Muscle of arm (tissue), 14 donors: ENCODE data around the gene SLC32A1. TPM values are rescaled to one million over a fixed set of nuclear protein-coding genes. Genes with fewer than 3 reads are reported as not detected.

ENCODE experiments used
- DNase-seq: peaks from one replicate; pipeline ENCODE4 v3.0.0-alpha.2; 2013
- long read RNA-seq, 11 donors: transcript quantifications; one replicate each; lab custom pipeline, GENCODE V29; 2026
- polyA plus RNA-seq, 12 donors: library from polyadenylated mRNA; unstranded; fragments of 120-200 nt; gene quantifications; one replicate each; pipeline ENCODE4 v1.2.1, GENCODE V29; 2013; ENCODE audit not compliant: insufficient read length in 12 of 12

The SLC32A1 gene, protein sequence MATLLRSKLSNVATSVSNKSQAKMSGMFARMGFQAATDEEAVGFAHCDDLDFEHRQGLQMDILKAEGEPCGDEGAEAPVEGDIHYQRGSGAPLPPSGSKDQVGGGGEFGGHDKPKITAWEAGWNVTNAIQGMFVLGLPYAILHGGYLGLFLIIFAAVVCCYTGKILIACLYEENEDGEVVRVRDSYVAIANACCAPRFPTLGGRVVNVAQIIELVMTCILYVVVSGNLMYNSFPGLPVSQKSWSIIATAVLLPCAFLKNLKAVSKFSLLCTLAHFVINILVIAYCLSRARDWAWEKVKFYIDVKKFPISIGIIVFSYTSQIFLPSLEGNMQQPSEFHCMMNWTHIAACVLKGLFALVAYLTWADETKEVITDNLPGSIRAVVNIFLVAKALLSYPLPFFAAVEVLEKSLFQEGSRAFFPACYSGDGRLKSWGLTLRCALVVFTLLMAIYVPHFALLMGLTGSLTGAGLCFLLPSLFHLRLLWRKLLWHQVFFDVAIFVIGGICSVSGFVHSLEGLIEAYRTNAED
- polyA plus RNA-seq: under 1 TPM in 1 of 12 donors, not detected in 11; 0.16 TPM
- long read RNA-seq, donor 1: 0 reads
- long read RNA-seq, donor 2: 0 reads
- long read RNA-seq, donor 3: 0 reads
- long read RNA-seq, donor 4: 0 reads
- long read RNA-seq, donor 5: 0 reads
- long read RNA-seq, donor 6: 0 reads
- long read RNA-seq, donor 7: 0 reads
- long read RNA-seq, donor 8: 0 reads
- long read RNA-seq, donor 9: 0 reads
- long read RNA-seq, donor 10: 0 reads
- long read RNA-seq, donor 11: 0 reads

DNA sequence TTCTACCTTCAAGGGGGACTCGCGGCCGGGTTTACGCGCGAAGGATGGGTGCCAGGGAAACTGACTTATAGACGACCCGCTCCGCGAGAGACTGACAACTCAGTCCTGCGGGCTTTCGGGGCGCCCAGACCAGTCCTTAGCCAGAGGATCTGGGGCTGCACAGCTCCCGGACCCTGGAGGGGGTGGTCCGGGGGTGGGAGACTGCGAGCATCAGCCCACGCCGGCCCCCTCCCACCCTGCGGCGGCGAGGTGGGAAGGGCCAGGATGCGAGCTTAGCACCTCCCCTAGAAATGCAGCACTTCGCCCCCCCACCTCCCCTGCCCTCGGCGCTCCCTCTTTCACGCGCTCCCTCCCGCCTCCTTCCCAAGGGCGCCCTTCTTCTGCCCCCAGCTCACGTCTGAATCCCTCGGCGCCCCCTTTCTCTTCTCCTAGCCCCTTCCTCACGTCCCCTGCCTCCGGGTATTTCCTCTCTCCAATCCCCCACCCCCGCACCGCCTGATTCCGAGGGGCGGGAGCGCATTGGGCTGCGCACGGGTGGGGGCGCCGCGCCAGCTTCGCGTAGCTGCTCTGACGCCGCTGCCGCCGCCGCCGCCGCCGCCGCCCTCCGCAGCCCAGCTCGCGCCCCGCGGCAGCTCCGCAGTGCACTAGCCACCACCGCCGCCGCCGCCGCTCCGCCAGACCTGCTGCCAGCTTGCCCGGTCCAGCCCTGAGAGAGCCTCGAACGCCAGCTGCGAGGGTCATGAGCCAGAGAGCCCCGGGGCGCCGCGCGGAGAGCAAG, at the start of gene SLC32A1:
Gene SLC32A1 (plus strand): TSS at position 639 of the 778 bp plus-strand sequence. CDS start 239 bp downstream, outside the sequence.
- no peak for DNase-seq

DNA sequence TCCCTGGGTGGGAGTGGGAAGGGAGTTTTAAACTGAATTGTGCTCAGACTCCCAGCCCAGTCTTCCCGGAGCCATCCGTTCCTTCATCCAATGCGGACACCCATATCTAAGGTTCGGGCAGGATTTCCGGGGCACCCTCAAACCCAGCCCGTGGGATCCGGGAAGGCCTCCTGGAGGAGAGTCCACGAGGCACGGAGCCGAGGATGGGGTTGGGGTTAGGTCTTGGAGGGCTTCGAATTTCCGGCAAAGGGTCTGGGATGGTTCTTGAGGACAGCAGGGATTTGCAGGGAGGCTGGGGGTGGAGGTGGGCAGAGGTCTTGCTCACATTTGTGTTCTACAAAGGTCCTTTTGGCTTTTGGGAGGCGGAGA, 49.5 kb upstream of the SLC32A1 start:
- DNase-seq: no peak

DNA sequence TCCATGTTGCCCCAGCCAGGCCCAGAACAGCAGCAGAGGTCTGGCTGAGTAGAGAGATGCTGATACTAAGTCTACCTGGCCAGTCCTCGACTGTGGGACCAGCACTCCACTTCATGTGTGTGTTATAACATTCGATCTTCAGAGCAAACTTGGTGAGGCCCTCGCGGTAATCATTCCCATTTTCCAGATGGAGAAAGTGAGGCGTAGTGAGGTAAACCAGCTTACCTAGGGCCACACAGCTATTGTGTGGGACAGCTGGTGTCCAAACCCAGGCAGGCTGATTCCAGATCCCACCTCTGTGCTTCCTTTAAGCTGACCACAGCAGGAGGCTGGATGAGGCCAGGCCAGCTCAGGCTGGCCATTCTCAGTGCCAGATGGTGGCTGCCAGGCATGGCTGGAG, 47.7 kb upstream of the SLC32A1 start:
- no peak for DNase-seq

DNA sequence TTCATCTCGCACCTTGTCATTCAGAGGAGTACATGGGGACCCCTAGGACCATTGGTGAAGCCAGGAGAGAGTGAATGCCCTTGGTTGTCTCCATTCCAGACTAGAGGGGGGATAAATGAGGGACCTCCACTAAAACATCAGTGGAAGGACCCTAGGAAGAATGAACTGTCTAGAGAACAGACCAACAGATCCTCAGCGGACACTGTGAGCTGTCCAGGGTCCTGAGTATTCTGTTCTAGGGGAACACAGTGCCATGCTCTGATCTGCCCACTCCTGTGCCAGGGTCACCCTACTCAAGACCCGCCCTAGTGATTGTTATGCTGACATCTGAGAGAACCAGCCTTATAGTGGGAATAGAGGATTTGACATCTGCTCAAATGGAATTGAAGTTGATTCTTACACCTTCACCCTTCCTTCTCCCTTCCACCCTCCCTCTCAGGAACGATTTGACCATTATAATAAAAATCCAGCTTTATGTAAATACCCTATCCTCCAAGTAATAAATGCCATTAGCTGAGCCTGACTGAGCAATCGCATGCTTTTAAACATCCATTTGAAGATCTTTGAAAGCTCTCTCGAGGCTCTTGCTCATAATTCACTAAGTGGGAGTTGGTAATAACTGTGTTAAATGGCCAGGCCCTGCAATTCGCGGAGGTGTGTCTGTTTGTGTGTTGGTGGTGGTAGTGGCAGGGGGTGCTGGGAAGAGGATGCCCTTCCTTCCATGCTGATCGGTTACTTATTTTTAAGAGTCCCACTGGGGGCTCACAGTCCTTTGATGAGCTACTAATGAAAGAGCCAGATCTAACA, 43.6 kb upstream of the SLC32A1 start:
- DNase-seq: peak; percentile 42

DNA sequence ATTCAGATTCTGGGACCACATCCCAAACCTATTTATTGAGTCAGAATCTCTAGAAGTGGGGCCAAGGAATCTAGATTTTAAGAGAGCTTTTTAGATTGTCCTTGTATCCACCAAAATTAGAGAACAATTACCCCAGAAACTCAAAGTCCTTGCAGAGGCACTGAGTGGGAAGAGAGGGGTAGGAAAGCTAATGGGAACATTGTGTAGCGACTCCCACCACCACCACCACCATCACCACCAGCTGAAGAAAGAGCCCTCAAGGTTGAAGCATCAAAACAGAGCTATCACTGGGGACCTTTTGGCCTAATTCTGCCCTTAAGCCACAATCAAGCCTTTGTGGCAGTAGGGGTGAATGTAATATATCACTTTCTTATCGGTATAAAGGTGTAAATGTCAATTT, 39.0 kb upstream of the SLC32A1 start:
- DNase-seq: no peak

DNA sequence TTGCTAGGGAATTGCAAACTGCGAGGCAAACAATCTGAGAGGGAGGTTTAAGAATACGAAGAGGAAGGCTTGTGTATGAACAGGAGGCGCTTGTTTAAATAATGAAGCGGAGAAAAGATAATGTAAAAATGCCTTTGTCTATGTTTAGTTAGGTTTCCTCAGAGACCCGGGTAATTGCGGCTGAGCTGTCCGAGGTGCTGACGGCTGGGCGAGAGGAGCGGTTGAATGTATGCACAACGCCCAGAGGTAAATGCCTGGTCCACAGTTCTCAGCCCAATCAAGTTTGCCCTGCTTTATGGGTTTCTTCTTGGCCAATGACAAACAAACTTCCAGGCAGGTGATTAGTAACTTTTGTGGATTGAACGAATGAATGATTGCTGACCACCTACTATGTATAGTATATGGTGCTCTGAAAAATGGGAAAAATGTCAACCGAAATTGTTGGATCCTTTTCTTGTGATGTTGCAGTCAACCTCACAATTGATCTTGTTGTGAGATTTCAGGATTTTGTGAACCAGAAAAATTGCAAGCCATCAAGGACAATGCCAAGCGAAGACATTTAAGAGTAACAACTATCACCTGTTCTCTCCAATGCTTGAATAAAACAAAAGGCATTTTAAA, 38.3 kb upstream of the SLC32A1 start:
- peak; percentile 63 for DNase-seq

DNA sequence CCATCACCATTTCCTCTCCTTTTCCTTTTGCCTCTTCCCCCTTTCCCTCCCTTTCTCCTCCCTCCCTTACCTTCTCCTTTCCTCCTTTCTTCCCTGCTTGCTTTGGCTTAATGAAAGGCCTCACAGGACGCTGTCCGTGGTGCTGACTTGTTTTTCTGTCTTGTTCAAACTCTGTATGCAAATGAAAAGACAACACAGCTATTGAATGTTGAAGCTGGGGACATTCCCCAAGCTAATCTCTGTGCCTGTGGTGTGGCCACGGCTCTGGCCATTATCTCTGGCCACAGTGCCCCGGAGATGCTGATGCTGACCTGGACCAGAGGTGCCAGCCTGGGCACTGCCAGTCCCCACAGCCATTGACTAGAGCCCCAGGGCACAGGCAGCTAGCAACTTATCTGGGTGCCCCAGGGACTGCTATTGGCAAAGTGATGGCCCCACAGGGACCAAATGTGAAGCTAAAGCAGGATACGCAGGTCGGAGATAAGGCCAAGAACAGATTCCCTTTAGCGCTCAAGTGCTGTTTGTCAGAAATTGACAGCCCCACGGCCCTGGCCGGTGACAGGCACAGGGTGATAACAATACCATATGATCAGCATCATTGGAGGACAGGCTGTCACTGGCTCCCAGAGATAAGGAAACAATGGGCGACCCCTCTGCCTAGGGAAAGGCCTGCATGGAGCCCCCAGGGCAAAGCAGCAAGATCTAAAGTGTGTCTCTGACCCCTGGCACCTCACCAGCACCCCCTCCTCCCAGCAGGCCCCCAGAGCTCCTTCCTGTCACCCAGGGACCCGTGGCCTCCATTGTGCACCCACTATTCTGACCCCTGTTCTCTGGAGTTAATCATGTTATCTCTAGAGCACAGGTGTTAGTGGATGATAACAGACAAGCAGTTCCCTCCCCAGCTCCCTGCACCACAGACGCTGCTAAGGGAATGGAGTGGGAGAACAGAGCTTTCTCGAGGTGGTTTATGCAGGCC, 31.6 kb upstream of the SLC32A1 start:
- peak; percentile 78 for DNase-seq

DNA sequence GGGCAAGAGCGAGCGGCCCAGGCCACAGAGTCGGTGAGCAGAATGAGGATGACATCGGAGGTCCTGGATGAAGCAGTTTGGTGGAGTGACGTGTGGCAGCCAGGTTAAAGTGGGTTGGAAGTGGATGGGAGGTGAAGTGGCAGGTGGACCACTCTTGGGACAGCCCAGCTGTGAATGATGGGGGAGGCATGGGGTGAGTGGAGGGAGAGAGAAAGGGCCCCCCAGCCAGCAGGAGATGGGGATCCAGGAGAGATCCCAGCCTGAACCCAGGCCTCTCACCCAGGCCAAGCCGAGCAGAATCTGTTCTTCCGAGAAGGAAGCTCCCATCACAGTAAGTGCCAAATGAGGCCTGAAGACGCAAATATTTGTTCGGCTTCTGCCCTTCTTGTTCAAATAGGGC, 27.0 kb upstream of the SLC32A1 start:
- DNase-seq: no peak

DNA sequence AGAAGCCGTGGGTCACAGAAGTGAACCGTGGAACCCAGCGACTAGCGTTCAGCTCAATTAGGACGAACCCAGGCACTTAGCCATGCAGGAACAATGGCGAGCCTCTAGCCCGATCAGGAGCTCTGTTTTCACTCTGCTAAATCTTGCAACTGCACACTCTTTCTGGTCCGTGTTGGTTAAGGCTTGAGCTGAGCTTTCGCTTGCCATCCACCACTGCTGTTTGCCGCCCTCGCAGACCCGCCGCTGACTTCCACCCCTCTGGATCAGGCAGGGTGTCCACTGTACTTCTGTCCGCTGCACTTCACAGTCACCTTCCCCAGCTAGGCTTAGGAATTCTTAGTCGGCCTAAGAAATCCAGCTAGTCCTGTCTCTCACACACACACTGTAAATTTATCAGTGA, 25.7 kb upstream of the SLC32A1 start:
- DNase-seq: no peak

DNA sequence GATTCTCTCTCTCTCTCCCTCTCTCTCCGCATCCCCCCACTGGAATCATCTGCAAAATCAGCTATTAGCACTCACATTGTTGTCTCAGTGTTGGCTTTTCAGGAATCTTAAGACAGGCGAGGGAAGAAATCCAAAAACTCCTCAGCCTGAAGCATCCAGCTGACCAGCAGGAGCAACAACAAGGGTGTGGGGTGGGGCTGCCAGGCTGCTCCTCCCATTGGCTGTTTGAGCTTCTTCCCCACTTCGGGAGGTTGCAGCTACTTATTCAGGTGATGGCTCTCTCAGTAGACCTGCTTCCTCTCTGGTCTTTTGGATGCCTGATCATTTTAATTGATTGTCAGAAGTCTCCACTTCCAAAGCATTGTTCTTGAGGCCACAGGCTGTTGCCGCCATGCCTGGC, 24.1 kb upstream of the SLC32A1 start:
- DNase-seq: no peak

DNA sequence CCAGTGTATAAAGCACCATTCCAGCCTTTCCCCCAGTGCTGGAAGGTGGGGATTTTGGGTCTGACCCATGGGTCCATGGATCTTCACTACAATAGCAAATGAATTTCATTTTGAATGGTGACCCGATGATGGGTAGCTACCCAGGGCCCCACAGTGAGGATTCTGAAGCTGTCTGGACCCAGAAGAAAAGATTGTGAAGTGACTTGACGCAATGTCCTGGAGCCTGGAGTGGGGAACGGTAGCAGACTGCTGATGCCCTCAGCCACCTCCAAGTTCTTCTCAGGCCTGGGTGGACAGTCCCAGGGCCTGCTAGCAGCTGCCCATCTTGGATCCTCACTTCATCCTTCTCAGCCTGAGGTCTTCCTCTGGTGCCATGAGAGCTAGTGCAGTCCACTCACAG, 23.4 kb upstream of the SLC32A1 start:
- no peak for DNase-seq

DNA sequence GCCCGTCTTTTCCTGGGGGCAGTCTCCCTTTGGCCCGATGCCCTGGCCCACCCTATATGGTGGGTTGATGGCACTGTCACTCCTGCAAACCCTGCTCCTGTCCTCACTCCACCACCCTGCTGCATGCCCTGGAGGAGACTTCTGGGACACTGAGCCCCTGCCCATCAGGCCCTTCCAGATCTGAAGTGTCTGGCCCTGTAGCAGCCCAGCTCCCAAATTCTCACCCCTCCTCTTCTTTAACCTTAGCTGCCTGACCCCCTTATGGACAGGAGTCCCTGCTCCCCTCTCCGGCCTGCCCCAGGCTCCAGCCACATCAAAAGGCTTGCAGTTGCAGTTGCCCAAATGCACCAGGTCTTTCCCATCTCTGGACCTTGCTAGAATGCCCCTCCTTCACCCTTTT, 20.8 kb upstream of the SLC32A1 start:
- DNase-seq: no peak

DNA sequence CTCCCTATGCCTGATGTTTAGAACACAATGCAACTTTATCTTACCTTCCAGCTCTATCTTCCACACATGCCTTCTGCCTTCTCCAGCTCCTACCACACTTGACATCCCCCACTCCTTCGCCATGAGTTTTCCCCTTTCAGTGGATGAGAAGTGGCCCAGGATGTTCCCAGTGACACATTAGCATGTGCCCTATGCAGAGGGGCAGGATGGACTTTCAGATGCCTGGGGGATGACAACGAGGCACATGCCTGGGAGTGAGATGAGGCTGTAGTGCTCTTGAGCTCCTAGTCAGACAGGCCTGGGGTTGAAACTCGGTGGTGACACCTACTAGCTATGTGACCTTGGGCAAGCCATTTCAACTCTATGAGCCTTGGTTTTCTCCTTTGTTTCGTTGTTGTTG, 20.1 kb upstream of the SLC32A1 start:
- DNase-seq: no peak

DNA sequence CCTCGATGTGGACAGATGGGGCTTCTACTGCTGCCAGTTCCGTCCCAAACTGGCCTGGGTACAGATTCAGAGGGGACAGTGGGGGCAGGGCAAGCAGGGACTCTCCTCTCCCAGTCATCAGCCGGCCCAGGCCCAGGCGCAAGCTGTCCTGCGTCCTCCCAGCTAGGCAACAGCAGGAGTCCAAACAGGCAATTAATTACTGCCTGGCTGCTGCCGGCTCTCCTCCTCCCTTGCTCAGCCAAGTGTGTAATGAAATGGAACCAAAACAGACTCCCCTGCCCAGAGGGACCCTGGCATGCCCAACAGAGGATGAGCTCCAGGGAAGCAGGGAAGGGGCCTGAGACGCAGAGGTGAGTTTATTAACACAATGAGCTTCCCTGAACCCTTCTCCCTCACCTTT, 17.8 kb upstream of the SLC32A1 start:
- DNase-seq: no peak

DNA sequence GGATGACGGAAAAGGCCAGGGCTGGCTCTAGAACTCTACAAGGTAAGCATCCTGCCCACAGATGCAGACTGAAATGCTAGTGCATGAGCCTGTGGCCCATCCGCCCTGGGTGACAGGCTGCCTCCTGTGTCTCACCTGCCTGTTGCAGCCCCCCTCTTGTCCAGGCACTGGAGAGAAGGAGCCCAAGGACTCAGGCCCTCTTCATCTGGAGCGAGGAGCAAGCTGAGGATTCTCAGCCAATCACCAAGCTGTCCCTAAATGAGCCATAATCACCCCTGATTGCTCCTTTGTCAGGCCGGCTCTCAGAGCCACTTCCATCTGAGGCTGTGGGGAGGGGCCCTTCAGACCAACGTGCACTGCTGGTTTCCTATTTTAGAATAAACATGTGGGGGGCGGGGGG, 10.0 kb upstream of the SLC32A1 start:
- no peak for DNase-seq

DNA sequence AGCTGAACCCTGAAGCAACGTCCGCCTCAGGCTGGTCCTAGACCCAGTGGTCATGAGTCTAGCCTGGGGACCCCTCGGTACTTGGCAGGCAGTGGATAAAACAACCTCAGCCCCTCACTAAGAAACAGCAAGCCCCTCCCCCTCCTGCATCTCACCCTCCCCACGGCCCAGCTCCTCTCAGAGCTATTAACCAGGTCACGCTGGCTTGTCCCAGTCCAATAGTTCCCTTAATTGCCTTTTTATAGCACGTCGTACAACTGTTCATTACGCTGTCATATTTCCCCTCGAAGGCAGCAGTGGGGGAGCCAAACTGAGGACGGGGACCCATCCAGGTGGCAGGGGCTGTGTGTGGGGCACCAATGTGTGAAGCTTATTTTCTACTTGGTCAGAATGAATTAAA, 8.6 kb upstream of the SLC32A1 start:
- DNase-seq: no peak

DNA sequence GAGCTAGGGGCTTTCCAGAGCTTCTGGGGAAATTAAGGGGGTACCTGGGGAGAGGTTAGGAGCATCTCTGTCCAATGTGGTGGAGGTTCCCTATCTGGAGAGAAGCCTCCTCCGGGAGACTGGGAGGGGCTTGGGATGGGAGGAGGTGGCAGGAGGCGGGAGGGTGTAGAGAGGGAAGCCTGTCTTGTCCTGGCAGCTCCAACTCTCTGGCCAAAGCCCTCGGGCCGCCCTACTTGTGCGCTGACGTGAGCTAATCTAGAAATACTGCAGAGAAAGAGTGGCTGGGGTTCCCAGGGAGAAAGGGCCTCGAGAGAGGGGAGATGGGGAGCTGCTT, 1.6 kb upstream of the SLC32A1 start:
- DNase-seq: no peak

DNA sequence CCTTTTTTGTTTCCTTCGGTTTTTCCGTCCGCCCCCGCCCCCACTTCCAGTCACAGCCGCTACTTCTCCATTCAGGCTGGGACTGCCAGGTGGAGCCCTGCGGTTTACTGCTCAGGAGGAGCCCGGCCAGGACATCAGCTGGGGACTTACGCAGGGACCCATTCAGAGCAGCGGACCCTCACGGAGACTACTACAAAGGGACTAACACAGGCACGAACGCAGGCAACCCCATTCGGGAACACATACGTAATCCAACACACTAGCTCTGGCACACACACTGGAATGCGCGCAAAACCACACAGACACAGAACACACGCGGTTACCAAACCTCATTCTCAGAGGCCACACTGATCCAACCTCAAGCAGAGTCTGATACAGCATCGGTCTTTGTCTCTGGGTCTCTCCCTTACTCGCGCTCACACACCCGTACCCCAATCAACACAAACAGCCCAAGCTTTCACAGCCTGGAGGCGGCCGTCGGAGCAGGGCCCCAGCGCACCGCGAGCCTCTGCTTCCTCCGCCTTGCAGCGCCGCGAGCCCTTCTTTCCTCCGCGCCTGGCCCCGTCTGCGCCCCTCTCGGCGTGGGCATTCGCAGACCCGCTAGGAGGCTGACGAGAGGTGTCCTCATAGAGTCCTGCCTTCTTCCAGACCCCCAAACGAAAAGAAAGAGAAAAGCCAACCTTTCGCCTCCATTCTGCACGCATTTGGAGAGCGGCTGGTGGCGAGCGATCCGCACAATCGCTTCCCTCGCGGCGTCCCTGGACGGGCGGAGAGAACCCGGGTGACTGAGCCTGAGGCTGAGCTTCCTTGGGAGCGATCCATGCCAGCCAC, 1.1 kb upstream of the SLC32A1 start:
- DNase-seq: no peak

DNA sequence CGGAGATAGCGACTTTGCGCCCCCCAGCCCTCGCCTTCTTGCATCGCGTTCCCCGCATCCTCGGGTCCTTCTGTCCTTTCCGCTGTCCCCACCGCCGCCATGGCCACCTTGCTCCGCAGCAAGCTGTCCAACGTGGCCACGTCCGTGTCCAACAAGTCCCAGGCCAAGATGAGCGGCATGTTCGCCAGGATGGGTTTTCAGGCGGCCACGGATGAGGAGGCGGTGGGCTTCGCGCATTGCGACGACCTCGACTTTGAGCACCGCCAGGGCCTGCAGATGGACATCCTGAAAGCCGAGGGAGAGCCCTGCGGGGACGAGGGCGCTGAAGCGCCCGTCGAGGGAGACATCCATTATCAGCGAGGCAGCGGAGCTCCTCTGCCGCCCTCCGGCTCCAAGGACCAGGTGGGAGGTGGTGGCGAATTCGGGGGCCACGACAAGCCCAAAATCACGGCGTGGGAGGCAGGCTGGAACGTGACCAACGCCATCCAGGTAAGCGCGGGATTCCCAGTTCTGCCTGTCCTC, 401 bp downstream of the SLC32A1 start:
- DNase-seq: no peak
